IMR-90 (cell line): ENCODE data around the gene TOM1. TPM values are rescaled to one million over a fixed set of nuclear protein-coding genes. Genes with fewer than 3 reads are reported as not detected.

ENCODE experiments used
- ATAC-seq: fragments of 200-7000 bp; cut with Tn5 transposase; 2 replicates; pipeline ENCODE4 v1.9.1; 2020; ENCODE audit warnings: low read depth, mild to moderate bottlenecking, moderate library complexity
- BruUV-seq: library from RNA; stranded (reverse); fragments of 400-500 nt; replicated peaks from 2 replicates; lab custom pipeline; 2021; lab: Mats Ljungman, UMichigan
- CTCF ChIA-PET: fragments of 300-600 bp; formaldehyde crosslinking; extraction: SDS; loops from one replicate; lab custom pipeline; 2021; ENCODE audit warnings: antibody characterized with exemption; lab: Yijun Ruan, JAX
- POLR2A ChIA-PET: fragments of 300-600 bp; sonication (Branson Sonifier 250); formaldehyde crosslinking; loops from one replicate; lab custom pipeline; 2022; ENCODE audit warnings: antibody characterized with exemption; ENCODE audit not compliant: unreplicated experiment; lab: Charles Lee
- DNase-seq: peaks from one replicate; pipeline ENCODE4 v3.0.0; 2013
- H2AFZ ChIP-seq: replicated peaks from 2 replicates; pipeline ENCODE3; 2013; ENCODE audit warnings: low read length, mild to moderate bottlenecking; ENCODE audit not compliant: poor library complexity
- H2AK5ac ChIP-seq: 2 replicates; pipeline ENCODE4 v1.6.1; 2013; ENCODE audit warnings: low read depth, low read length, inconsistent platforms
- H2AK9ac ChIP-seq: replicated peaks from 2 replicates; pipeline ENCODE3; 2013; ENCODE audit warnings: mild to moderate bottlenecking, low read depth, low read length, moderate library complexity; ENCODE audit not compliant: poor library complexity
- H2BK120ac ChIP-seq: 2 replicates; pipeline ENCODE4 v1.6.1; 2013; ENCODE audit warnings: low read depth, low read length, inconsistent platforms
- H2BK15ac ChIP-seq: 3 replicates; pipeline ENCODE4 v1.6.1; 2013; ENCODE audit warnings: low read depth, low read length, inconsistent platforms
- H2BK20ac ChIP-seq: 2 replicates; pipeline ENCODE4 v1.6.1; 2013; ENCODE audit warnings: low read depth, mild to moderate bottlenecking, inconsistent platforms, low read length, moderate library complexity
- H2BK5ac ChIP-seq: 2 replicates; pipeline ENCODE4 v1.6.1; 2013; ENCODE audit warnings: mild to moderate bottlenecking, low read depth, low read length, inconsistent platforms; ENCODE audit not compliant: poor library complexity, severe bottlenecking
- H3K14ac ChIP-seq: replicated peaks from 2 replicates; pipeline ENCODE4 v1.6.1; 2013; ENCODE audit warnings: low read depth, low read length, inconsistent platforms
- H3K18ac ChIP-seq: 2 replicates; pipeline ENCODE4 v1.6.1; 2013; ENCODE audit warnings: low read depth, low read length, control low read depth
- H3K23ac ChIP-seq: 2 replicates; pipeline ENCODE4 v1.6.1; 2013; ENCODE audit warnings: low read depth, low read length, inconsistent platforms
- H3K27ac ChIP-seq: 2 replicates; pipeline ENCODE4 v1.5.1; 2013; ENCODE audit warnings: mild to moderate bottlenecking, control low read depth, low read length; ENCODE audit not compliant: insufficient read depth
- H3K27me3 ChIP-seq: 2 replicates; pipeline ENCODE4 v1.6.1; 2013; ENCODE audit warnings: low read length; ENCODE audit not compliant: control insufficient read depth, insufficient read depth
- H3K36me3 ChIP-seq: 2 replicates; pipeline ENCODE4 v1.6.1; 2013; ENCODE audit warnings: low read length, mixed read lengths; ENCODE audit not compliant: control insufficient read depth, insufficient read depth
- H3K4ac ChIP-seq: 2 replicates; pipeline ENCODE4 v1.6.1; 2013; ENCODE audit warnings: low read depth, low read length, inconsistent platforms
- H3K4me1 ChIP-seq: 2 replicates; pipeline ENCODE4 v1.6.1; 2013; ENCODE audit warnings: low read length, mixed read lengths; ENCODE audit not compliant: control insufficient read depth, insufficient read depth
- H3K4me2 ChIP-seq: 2 replicates; pipeline ENCODE4 v1.6.1; 2013; ENCODE audit warnings: low read depth, mild to moderate bottlenecking, control low read depth, low read length, moderate library complexity
- H3K4me3 ChIP-seq: 2 replicates; pipeline ENCODE4 v1.5.1; 2013; ENCODE audit warnings: low read depth, mild to moderate bottlenecking, control low read depth, low read length, moderate library complexity; ENCODE audit not compliant: insufficient read depth
- H3K56ac ChIP-seq: 2 replicates; pipeline ENCODE4 v1.6.1; 2013; ENCODE audit warnings: low read length, inconsistent platforms; ENCODE audit not compliant: insufficient read depth; ENCODE audit errors: extremely low read depth
- H3K79me1 ChIP-seq, 2 experiments: 2 replicates each; pipeline ENCODE4 v1.6.1; 2013; ENCODE audit warnings: low read length in 2 of 2, inconsistent platforms in 1 of 2, low read depth in 1 of 2
- H3K9ac ChIP-seq: 2 replicates; pipeline ENCODE4 v1.6.1; 2013; ENCODE audit warnings: low read depth, low read length, control low read depth
- H3K9me1 ChIP-seq: 2 replicates; pipeline ENCODE4 v1.6.1; 2013; ENCODE audit warnings: low read length, inconsistent platforms; ENCODE audit not compliant: insufficient read depth
- H3K9me3 ChIP-seq: 2 replicates; pipeline ENCODE4 v1.6.1; 2013; ENCODE audit warnings: low read length; ENCODE audit not compliant: control insufficient read depth, insufficient read depth
- H4K20me1 ChIP-seq: 2 replicates; pipeline ENCODE4 v1.6.1; 2013; ENCODE audit warnings: low read length, inconsistent platforms; ENCODE audit not compliant: insufficient read depth
- H4K5ac ChIP-seq: 2 replicates; pipeline ENCODE4 v1.6.1; 2013; ENCODE audit warnings: mild to moderate bottlenecking, low read depth, low read length, control low read depth
- H4K8ac ChIP-seq, 2 experiments: 2 replicates each; pipeline ENCODE4 v1.6.1; 2013; ENCODE audit warnings: low read depth in 2 of 2, low read length in 2 of 2, control low read depth in 1 of 2, inconsistent platforms in 1 of 2
- H4K91ac ChIP-seq: 2 replicates; pipeline ENCODE4 v1.6.1; 2013; ENCODE audit warnings: low read depth, low read length, inconsistent platforms; ENCODE audit not compliant: insufficient read depth
- CHD1 ChIP-seq: IDR thresholded peaks from 2 replicates; pipeline ENCODE4 v1.6.1; 2012; ENCODE audit warnings: low read depth, low read length, improper control_type of control experiment
- CTCF ChIP-seq: conservative IDR thresholded peaks from 2 replicates; pipeline ENCODE4 v1.5.1; 2012; ENCODE audit warnings: mild to moderate bottlenecking, low read depth, low read length, improper control_type of control experiment
- FOS ChIP-seq: fragments of 150-350 bp; IDR thresholded peaks from 2 replicates; pipeline ENCODE4 v1.6.1; 2016; ENCODE audit warnings: low read depth, low read length
- MAFK ChIP-seq: IDR thresholded peaks from 2 replicates; pipeline ENCODE4 v1.6.1; 2012; ENCODE audit warnings: low read depth, low read length, improper control_type of control experiment
- MAZ ChIP-seq: IDR thresholded peaks from 2 replicates; pipeline ENCODE4 v1.6.1; 2012; ENCODE audit warnings: low read depth, mild to moderate bottlenecking, low read length, improper control_type of control experiment, moderate library complexity, borderline replicate concordance
- MXI1 ChIP-seq: IDR thresholded peaks from 2 replicates; pipeline ENCODE4 v1.6.1; 2012; ENCODE audit warnings: low read depth, mild to moderate bottlenecking, low read length, moderate library complexity, borderline replicate concordance
- RAD21 ChIP-seq: IDR thresholded peaks from 2 replicates; pipeline ENCODE4 v1.6.1; 2012; ENCODE audit warnings: low read length, improper control_type of control experiment
- SMC3 ChIP-seq: fragments of 150-350 bp; IDR thresholded peaks from 2 replicates; pipeline ENCODE4 v1.6.1; 2016; ENCODE audit warnings: low read depth, mild to moderate bottlenecking, antibody characterized with exemption, low read length, moderate library complexity
- USF2 ChIP-seq: fragments of 150-350 bp; IDR thresholded peaks from 2 replicates; pipeline ENCODE4 v1.6.1; 2017; ENCODE audit warnings: mild to moderate bottlenecking, antibody characterized with exemption, low read length, low read depth
- WGBS, 2 experiments: methylation state at CpG; one replicate each; pipeline versions ENCODE4 v1.1.5 to v1.1.7; 2013; ENCODE audit warnings: missing lambda C conversion rate in 2 of 2; ENCODE audit not compliant: insufficient read length in 1 of 2; ENCODE audit errors: extremely low coverage in 2 of 2; 5-methylcytosine and 5-hydroxymethylcytosine counted together
- dilution Hi-C: fragments of 300-500 bp; cut with HindIII; formaldehyde crosslinking; loops from one replicate; pipeline ENCODE4 v1.14.3; 2018; ENCODE audit warnings: low sequenced_read_pairs; ENCODE audit not compliant: unreplicated experiment
- in situ Hi-C: fragments of 300-500 bp; cut with MboI; formaldehyde crosslinking; loops from 3 replicates; pipeline ENCODE4 v1.14.3; 2019; ENCODE audit warnings: low sequenced_read_pairs, inconsistent platforms, mixed read lengths
- intact Hi-C: fragments of 100-400 bp; cut with micrococcal nuclease; formaldehyde crosslinking; loops from 2 replicates; pipeline ENCODE4 v1.10.0; 2022
- polyA plus RNA-seq, 3 experiments: library from polyadenylated mRNA; depleted of rRNA; stranded (reverse); fragments of >200 nt; gene quantifications; 2 replicates each; pipeline ENCODE4 v1.2.3, GENCODE V29; 2012; ENCODE audit warnings: low replicate concordance in 1 of 3
- total RNA-seq: library from RNA; depleted of rRNA; stranded (reverse); fragments of >200 nt; gene quantifications from 2 replicates; pipeline ENCODE4 v1.2.3, GENCODE V29; 2012

TOM1 gene
- total and polyA plus RNA-seq, 2 of the 4 experiments (the other 2 are of a cell fraction) = 38.0 to 46.4 TPM

- Histone ChIP-seq H3K4ac (no peak overlapping the region), H2AFZ (no peak overlapping the region), H3K23ac (no peak overlapping the region), H3K4me2 (no peak overlapping the region), H3K9me1 (peaks cover 4% of the 10 kb centered on the region; the same call in 1 of the 2 replicates), H3K18ac (no peak overlapping the region), H3K56ac (no peak overlapping the region), H3K79me1 (peaks cover 42 to 66% of the 10 kb centered on the region in 2 experiments), H4K20me1 (no peaks in the 10 kb centered on the region; the same call in 1 of the 2 replicates), H3K14ac (no peak overlapping the region), H3K4me3 (no peak overlapping the region), H4K5ac (no peak overlapping the region), H3K27me3 (no peaks in the 10 kb centered on the region), H2BK120ac (no peak overlapping the region), H2AK9ac (no peak overlapping the region), H3K36me3 (peaks cover 24% of the 10 kb centered on the region), H2BK20ac (no peak overlapping the region), H2BK15ac (no peak overlapping the region), H4K91ac (no peak overlapping the region), H4K8ac (no peak overlapping the region), H2BK5ac (no peak overlapping the region), H3K9me3 (no peaks in the 10 kb centered on the region), H3K27ac (no peak overlapping the region), H2AK5ac (no peak overlapping the region), H3K4me1 (no peaks in the 10 kb centered on the region), H3K9ac (no peak overlapping the region)
- ATAC-seq (peak; percentile 48), DNase-seq (no peak)
- WGBS, 2 experiments = no CpG with 5 or more reads among the region's 4 CpGs
- no peak for TF ChIP-seq MXI1
- TF ChIP-seq FOS = no peak
- TF ChIP-seq RAD21 = no peak
- TF ChIP-seq MAFK = no peak
- no peak for TF ChIP-seq CHD1
- no peak for TF ChIP-seq SMC3
- no peak for TF ChIP-seq MAZ
- no peak for TF ChIP-seq USF2
- TF ChIP-seq CTCF = no peak
- intact Hi-C loops = no loop called here
- dilution Hi-C loops = no loop called here
- ChIA-PET CTCF (no interaction called here), POLR2A (no interaction called here)
- in situ Hi-C loops = no loop called here
- BruUV-seq = no TSS peak
Observed at GRCh38 chr22:35276019-35276418, 23.7 kb upstream of the TOM1 start.
